Breast epithelium (tissue), 4 donors: ENCODE measurements around the gene IGF1R. TPM values are rescaled to one million over a fixed set of nuclear protein-coding genes. Genes with fewer than 3 reads are reported as not detected.

Experiments
- DNase-seq, 2 donors: peaks; one replicate each; pipeline ENCODE4 v3.0.0-alpha.2; 2019; ENCODE audit warnings: low spot score in 2 of 2
- H3K27ac ChIP-seq, 2 donors: fragments of 200-600 bp; sonication (generic) in 1 of 2; one replicate each; pipeline ENCODE4 v1.5.1; 2016 to 2019; ENCODE audit warnings: mild to moderate bottlenecking in 1 of 2
- H3K27me3 ChIP-seq, 2 donors: fragments of 200-600 bp; sonication (generic) in 1 of 2; one replicate each; pipeline versions ENCODE4 v1.5.1 to v1.6.0; 2017 to 2019; ENCODE audit warnings: control low read depth in 1 of 2, mild to moderate bottlenecking in 1 of 2
- H3K36me3 ChIP-seq: fragments of 200-600 bp; one replicate; pipeline ENCODE4 v1.5.1; 2019
- H3K4me1 ChIP-seq, 2 donors: fragments of 200-600 bp; sonication (generic); one replicate each; pipeline ENCODE4 v1.5.1; 2016 to 2019; ENCODE audit warnings: control low read depth in 1 of 2
- H3K4me3 ChIP-seq, 3 donors: fragments of 200-600 bp; sonication (generic); 1 replicate in 2 of 3; 2 replicates in 1 of 3; pipeline ENCODE4 v1.5.1; 2016 to 2019; ENCODE audit warnings: mild to moderate bottlenecking in 3 of 3, moderate library complexity in 2 of 3
- H3K9me3 ChIP-seq, 2 donors: fragments of 200-600 bp; sonication (generic) in 1 of 2; one replicate each; pipeline ENCODE4 v1.5.1; 2016 to 2019; ENCODE audit warnings: control low read depth in 1 of 2
- CTCF ChIP-seq, 3 donors: fragments of 450-650 bp; IDR thresholded peaks; one replicate each; pipeline ENCODE4 v1.5.1; 2016 to 2017; ENCODE audit warnings: antibody characterized with exemption in 3 of 3, mild to moderate bottlenecking in 3 of 3, moderate library complexity in 3 of 3
- POLR2A ChIP-seq: fragments of 450-650 bp; IDR thresholded peaks from one replicate; pipeline ENCODE4 v1.6.1; 2016; ENCODE audit warnings: antibody characterized with exemption, mild to moderate bottlenecking, moderate library complexity
- POLR2AphosphoS5 ChIP-seq, 3 donors: sonication (generic); formaldehyde crosslinking; IDR thresholded peaks; one replicate each; pipeline ENCODE4 v1.6.1; 2017; ENCODE audit warnings: antibody characterized with exemption in 3 of 3
- intact Hi-C: fragments of 100-400 bp; cut with DNase I; formaldehyde crosslinking; loops from one replicate; pipeline ENCODE4 v1.15.1; 2023; ENCODE audit warnings: low total_unique reads
- total RNA-seq, 3 donors: library from RNA; depleted of rRNA; stranded (reverse); fragments of >200 nt; gene quantifications; one replicate each; pipeline ENCODE4 v1.1.0, GENCODE V29; 2016

Gene IGF1R
- total RNA-seq, 3 donors from 2014 or later, result 61.8 to 146 (median 103) TPM

- intact Hi-C loops, result no loop called here
- Histone ChIP-seq H3K36me3 (no peaks in the 10 kb centered on the region), H3K9me3 (no peaks in the 10 kb centered on the region), H3K27me3 (no peaks in the 10 kb centered on the region), H3K4me3 (no peak overlapping the region), H3K27ac (peak overlapping the region; percentile 41 to 59), H3K4me1 (peaks cover 7 to 15% of the 10 kb centered on the region in 2 donors)
- TF ChIP-seq POLR2A (no peak), CTCF (IDR thresholded peaks at IDR 0.05) (no peak), POLR2AphosphoS5 (IDR thresholded peaks at IDR 0.05) (no peak)
- no peak for DNase-seq
Measured at GRCh38 chr15:98684436-98684835, 36.1 kb downstream of the IGF1R start.

GRCh38 chr15:98684995-98685525 is 36.7 kb downstream of the IGF1R start:
- TF ChIP-seq POLR2AphosphoS5 (IDR thresholded peaks at IDR 0.05) (no peak), POLR2A (no peak), CTCF (IDR thresholded peaks at IDR 0.05) (no peak)
- DNase-seq, result no peak
- Histone ChIP-seq H3K27me3 (no peaks in the 10 kb centered on the region), H3K9me3 (no peaks in the 10 kb centered on the region), H3K4me3 (no peak overlapping the region), H3K4me1 (peaks cover 7 to 15% of the 10 kb centered on the region in 2 donors), H3K36me3 (no peaks in the 10 kb centered on the region), H3K27ac (peak overlapping the region; percentile 41)
- intact Hi-C loops, result no loop called here

- TF ChIP-seq POLR2AphosphoS5 (IDR thresholded peaks at IDR 0.05) (no peak), CTCF (IDR thresholded peaks at IDR 0.05) (no peak), POLR2A (no peak)
- Histone ChIP-seq H3K4me1 (peaks cover 7 to 15% of the 10 kb centered on the region in 2 donors), H3K27me3 (no peaks in the 10 kb centered on the region), H3K27ac (no peak overlapping the region), H3K36me3 (no peaks in the 10 kb centered on the region), H3K9me3 (no peaks in the 10 kb centered on the region), H3K4me3 (no peak overlapping the region)
- intact Hi-C loops, result no loop called here
- no peak for DNase-seq
Measured at GRCh38 chr15:98686983-98687382, 38.6 kb downstream of the IGF1R start.

- no peaks in the 10 kb centered on the region for H3K9me3 ChIP-seq
- no peak for TF ChIP-seq CTCF (IDR thresholded peaks at IDR 0.05)
- TF ChIP-seq POLR2AphosphoS5 (IDR thresholded peaks at IDR 0.05), result no peak
- no peak for TF ChIP-seq POLR2A
- no peak for DNase-seq
- H3K27me3 ChIP-seq, result no peaks in the 10 kb centered on the region
- no peak overlapping the region for H3K4me3 ChIP-seq
- peaks cover 0 to 9% of the 10 kb centered on the region in 2 donors for H3K4me1 ChIP-seq
- intact Hi-C loops, result no loop called here
- no peak overlapping the region for H3K27ac ChIP-seq
- no peaks in the 10 kb centered on the region for H3K36me3 ChIP-seq
Measured at GRCh38 chr15:98689431-98689861, 41.1 kb downstream of the IGF1R start.

GRCh38 chr15:98690272-98690950 is 42.1 kb downstream of the IGF1R start:
- H3K27ac ChIP-seq, result no peak overlapping the region

More at GRCh38 chr15:98690272-98690950, 42.1 kb downstream of the IGF1R start:
- Histone ChIP-seq H3K4me1 (peaks cover 0 to 4% of the 10 kb centered on the region in 2 donors), H3K4me3 (no peak overlapping the region), H3K27me3 (no peaks in the 10 kb centered on the region), H3K9me3 (no peaks in the 10 kb centered on the region), H3K36me3 (no peaks in the 10 kb centered on the region)
- intact Hi-C loops, result no loop called here
- DNase-seq, result no peak
- no peak for TF ChIP-seq CTCF (IDR thresholded peaks at IDR 0.05)
- no peak for TF ChIP-seq POLR2A
- no peak for TF ChIP-seq POLR2AphosphoS5 (IDR thresholded peaks at IDR 0.05)
